GM23338 (cell line): Measurements from ENCODE around the gene HSPA1A.
"Not testable (repeated sequence)": the region's sequence is repeated elsewhere in the genome, so short reads cannot be mapped to it uniquely, and the experiment has no call there.

Source experiments
- CREB1 ChIP-seq: fragments of 250-450 bp; sonication (Bioruptor Pico); IDR thresholded peaks from 2 replicates; pipeline ENCODE4 v1.5.0; 2020; ENCODE audit warnings: low read depth, mild to moderate bottlenecking, moderate library complexity
- CTCF ChIP-seq, 2 experiments: fragments of 200-600 bp in 1 of 2; sonication (generic) in 1 of 2; conservative IDR thresholded peaks; 2 replicates each; pipeline versions ENCODE4 v1.5.1 to v1.6.1; 2016 to 2017; ENCODE audit warnings: antibody characterized with exemption in 2 of 2, low read depth in 2 of 2, mild to moderate bottlenecking in 2 of 2, moderate library complexity in 1 of 2
- ETS1 ChIP-seq: IDR thresholded peaks from 2 replicates; pipeline ENCODE4 v1.6.1; 2016; ENCODE audit warnings: antibody characterized with exemption
- EZH2 ChIP-seq: fragments of 200-600 bp; sonication (generic); IDR thresholded peaks from one replicate; pipeline ENCODE4 v1.8.0; 2017; ENCODE audit warnings: antibody characterized with exemption, mild to moderate bottlenecking, low read depth; ENCODE audit not compliant: unreplicated experiment
- EZH2phosphoT487 ChIP-seq: fragments of 200-600 bp; sonication (generic); IDR thresholded peaks from one replicate; pipeline ENCODE4 v1.8.1; 2018; ENCODE audit warnings: antibody characterized with exemption; ENCODE audit not compliant: unreplicated experiment
- JUNB ChIP-seq: IDR thresholded peaks from one replicate; pipeline ENCODE4 v1.6.1; 2016; ENCODE audit warnings: antibody characterized with exemption; ENCODE audit not compliant: unreplicated experiment
- NANOG ChIP-seq: IDR thresholded peaks from 2 replicates; pipeline ENCODE4 v1.6.1; 2016; ENCODE audit warnings: antibody characterized with exemption, borderline replicate concordance
- POLR2AphosphoS5 ChIP-seq: IDR thresholded peaks from 2 replicates; pipeline ENCODE4 v1.6.1; 2016; ENCODE audit warnings: antibody characterized with exemption, low read depth
- REST ChIP-seq: IDR thresholded peaks from one replicate; pipeline ENCODE4 v1.6.1; 2018; ENCODE audit warnings: antibody characterized with exemption; ENCODE audit not compliant: unreplicated experiment
- STAT1 ChIP-seq: IDR thresholded peaks from one replicate; pipeline ENCODE4 v1.6.1; 2016; ENCODE audit warnings: antibody characterized with exemption; ENCODE audit not compliant: unreplicated experiment
- ZNF114 ChIP-seq: fragments of 250-450 bp; sonication (Bioruptor Pico); IDR thresholded peaks from 2 replicates; pipeline ENCODE4 v1.5.0; 2020; ENCODE audit warnings: mild to moderate bottlenecking, moderate library complexity
- ZNF331 ChIP-seq: fragments of 250-450 bp; sonication (Bioruptor Pico); IDR thresholded peaks from 2 replicates; pipeline ENCODE4 v1.5.0; 2020; ENCODE audit warnings: low read depth, mild to moderate bottlenecking, moderate library complexity
- ZNF462 ChIP-seq: fragments of 250-450 bp; sonication (Bioruptor Pico); IDR thresholded peaks from 2 replicates; pipeline ENCODE4 v1.5.0; 2020; ENCODE audit warnings: mild to moderate bottlenecking, moderate library complexity

- not testable (repeated sequence) for TF ChIP-seq CTCF (conservative IDR thresholded peaks at IDR 0.05; ENCODE audit: low read depth in 2 of 2); REST; POLR2AphosphoS5; ZNF114 (CRISPR knock-in tag); EZH2; JUNB; CREB1 (CRISPR knock-in tag); STAT1; NANOG; ETS1; EZH2phosphoT487; ZNF462; ZNF331 (CRISPR knock-in tag)
These were observed 2.0 kb downstream of the HSPA1A start for GRCh38 chr6:31817133-31817928.
